Mesenchymal stem cell (in vitro differentiated cells and primary cell): Measurements from ENCODE around the gene SEZ6L.

ENCODE experiments used
- DNase-seq: peaks from one replicate; pipeline ENCODE4 v3.0.0-alpha.2; 2013
- H2AFZ ChIP-seq: one replicate; pipeline ENCODE4 v1.6.1; 2013; ENCODE audit warnings: low read depth, mild to moderate bottlenecking, control low read depth, inconsistent platforms, low read length, moderate library complexity
- H2AK5ac ChIP-seq: 2 replicates; pipeline ENCODE4 v1.6.1; 2013; ENCODE audit warnings: low read length, moderate library complexity, mild to moderate bottlenecking, inconsistent platforms; ENCODE audit not compliant: severe bottlenecking
- H2BK120ac ChIP-seq: one replicate; pipeline ENCODE4 v1.6.1; 2013; ENCODE audit warnings: low read depth, mild to moderate bottlenecking, inconsistent platforms, low read length, moderate library complexity
- H2BK12ac ChIP-seq, 2 experiments: one replicate each; pipeline ENCODE4 v1.6.1; 2013; ENCODE audit warnings: inconsistent platforms in 2 of 2, low read length in 2 of 2, mild to moderate bottlenecking in 2 of 2, moderate library complexity in 2 of 2, control low read depth in 1 of 2
- H2BK15ac ChIP-seq: one replicate; pipeline ENCODE4 v1.6.1; 2013; ENCODE audit warnings: mild to moderate bottlenecking, low read depth, inconsistent platforms; ENCODE audit not compliant: poor library complexity, severe bottlenecking
- H2BK5ac ChIP-seq: 2 replicates; pipeline ENCODE4 v1.6.1; 2013; ENCODE audit warnings: low read depth, mild to moderate bottlenecking, low read length, control low read depth, inconsistent platforms; ENCODE audit not compliant: poor library complexity, severe bottlenecking
- H3K14ac ChIP-seq, 2 experiments: one replicate each; pipeline ENCODE4 v1.6.1; 2013; ENCODE audit warnings: inconsistent platforms in 2 of 2, low read length in 2 of 2, control low read depth in 1 of 2, mild to moderate bottlenecking in 1 of 2, moderate library complexity in 1 of 2
- H3K18ac ChIP-seq, 2 experiments: one replicate each; pipeline ENCODE4 v1.6.1; 2013; ENCODE audit warnings: inconsistent platforms in 2 of 2, low read length in 2 of 2, control low read depth in 1 of 2, low read depth in 1 of 2, mild to moderate bottlenecking in 1 of 2
- H3K23ac ChIP-seq, 2 experiments: one replicate each; pipeline ENCODE4 v1.6.1; 2013; ENCODE audit warnings: inconsistent platforms in 2 of 2, low read length in 2 of 2, mild to moderate bottlenecking in 2 of 2, moderate library complexity in 2 of 2, control low read depth in 1 of 2
- H3K27ac ChIP-seq: 2 replicates; pipeline ENCODE4 v1.5.1; 2013; ENCODE audit warnings: mild to moderate bottlenecking, moderate library complexity, low read length, control low read depth, inconsistent platforms; ENCODE audit not compliant: poor library complexity, severe bottlenecking
- H3K27me3 ChIP-seq, 2 experiments: 2 replicates each; pipeline versions ENCODE4 v1.6.1 to v1.7.0; 2013; ENCODE audit warnings: low read length in 2 of 2, mild to moderate bottlenecking in 2 of 2, moderate library complexity in 2 of 2, control low read depth in 1 of 2, inconsistent platforms in 1 of 2; ENCODE audit not compliant: control insufficient read depth in 1 of 2, insufficient read depth in 1 of 2
- H3K36me3 ChIP-seq, 2 experiments: 2 replicates each; pipeline versions ENCODE4 v1.6.1 to v1.7.0; 2013; ENCODE audit warnings: low read length in 2 of 2, control low read depth in 1 of 2, inconsistent platforms in 1 of 2, low read depth in 1 of 2, mild to moderate bottlenecking in 1 of 2; ENCODE audit not compliant: insufficient read depth in 2 of 2, control insufficient read depth in 1 of 2
- H3K4ac ChIP-seq, 2 experiments: one replicate each; pipeline ENCODE4 v1.6.1; 2013; ENCODE audit warnings: inconsistent platforms in 2 of 2, low read length in 2 of 2, mild to moderate bottlenecking in 2 of 2, moderate library complexity in 2 of 2, control low read depth in 1 of 2, low read depth in 1 of 2
- H3K4me1 ChIP-seq: 2 replicates; pipeline ENCODE4 v1.6.1; 2013; ENCODE audit warnings: low read depth, low read length, control low read depth; ENCODE audit not compliant: control insufficient read depth, insufficient read depth
- H3K4me2 ChIP-seq: 2 replicates; pipeline ENCODE4 v1.6.1; 2013; ENCODE audit warnings: low read length, mild to moderate bottlenecking, inconsistent platforms; ENCODE audit not compliant: poor library complexity, severe bottlenecking
- H3K4me3 ChIP-seq, 2 experiments: 2 replicates each; pipeline versions ENCODE4 v1.5.1 to v1.7.0; 2013; ENCODE audit warnings: low read length in 2 of 2, mild to moderate bottlenecking in 2 of 2, control low read depth in 1 of 2, low read depth in 1 of 2; ENCODE audit not compliant: insufficient read depth in 1 of 2
- H3K79me1 ChIP-seq: replicated peaks from 2 replicates; pipeline ENCODE4 v1.6.1; 2013; ENCODE audit warnings: mild to moderate bottlenecking, control low read depth, low read length, inconsistent platforms; ENCODE audit not compliant: poor library complexity, severe bottlenecking
- H3K9ac ChIP-seq: 2 replicates; pipeline ENCODE4 v1.7.0; 2013; ENCODE audit warnings: mild to moderate bottlenecking, low read length, moderate library complexity
- H3K9me3 ChIP-seq: 2 replicates; pipeline ENCODE4 v1.7.0; 2013; ENCODE audit warnings: mild to moderate bottlenecking, low read length; ENCODE audit not compliant: control insufficient read depth
- H4K8ac ChIP-seq: one replicate; pipeline ENCODE4 v1.6.1; 2013; ENCODE audit warnings: inconsistent platforms, mild to moderate bottlenecking, low read length, moderate library complexity
- H4K91ac ChIP-seq: one replicate; pipeline ENCODE4 v1.6.1; 2013; ENCODE audit warnings: mild to moderate bottlenecking, low read length, inconsistent platforms
- WGBS: methylation state at CpG from one replicate; pipeline ENCODE4 v1.1.7; 2013; ENCODE audit warnings: mixed read lengths; 5-methylcytosine and 5-hydroxymethylcytosine counted together

The SEZ6L gene

GRCh38 chr22:26328221-26328620 is 159.0 kb downstream of the SEZ6L start:
- Histone ChIP-seq H3K14ac (no peak overlapping the region), H3K9me3 (no peaks in the 10 kb centered on the region), H3K18ac (no peak overlapping the region), H2BK120ac (no peak overlapping the region), H2AK5ac (no peak overlapping the region), H3K36me3 (no peaks in the 10 kb centered on the region), H3K27me3 (peaks cover 0 to 65% of the 10 kb centered on the region in 2 experiments), H2BK5ac (no peak overlapping the region), H4K91ac (no peak overlapping the region), H3K4me3 (no peak overlapping the region), H3K23ac (no peak overlapping the region), H4K8ac (no peak overlapping the region), H3K79me1 (no peaks in the 10 kb centered on the region), H3K4me2 (no peak overlapping the region), H3K27ac (no peak overlapping the region), H2BK12ac (no peak overlapping the region), H2BK15ac (no peak overlapping the region), H3K4ac (no peak overlapping the region), H2AFZ (no peak overlapping the region), H3K9ac (no peak overlapping the region), H3K4me1 (no peaks in the 10 kb centered on the region)
- 83% methylated on average over 6 of the region's 8 CpGs for WGBS
- DNase-seq: no peak

- peak; percentile 31 for DNase-seq
- H2BK5ac ChIP-seq: no peak overlapping the region
- 0% methylated on average over 3 of the region's 4 CpGs for WGBS
Observed at GRCh38 chr22:26330971-26331625, 161.8 kb downstream of the SEZ6L start.

GRCh38 chr22:26333088-26333800 is 164.0 kb downstream of the SEZ6L start:
- Histone ChIP-seq H3K36me3 (no peaks in the 10 kb centered on the region), H3K4me2 (no peak overlapping the region), H2AFZ (no peak overlapping the region), H2BK5ac (no peak overlapping the region), H2BK120ac (no peak overlapping the region), H3K9me3 (no peaks in the 10 kb centered on the region), H3K27me3 (peaks cover 37 to 72% of the 10 kb centered on the region in 2 experiments), H2BK15ac (no peak overlapping the region), H3K18ac (no peak overlapping the region), H3K4me3 (no peak overlapping the region), H3K4me1 (no peaks in the 10 kb centered on the region), H4K8ac (no peak overlapping the region), H2BK12ac (no peak overlapping the region), H2AK5ac (no peak overlapping the region), H3K4ac (no peak overlapping the region), H3K9ac (no peak overlapping the region), H4K91ac (no peak overlapping the region), H3K79me1 (no peaks in the 10 kb centered on the region), H3K23ac (no peak overlapping the region), H3K27ac (no peak overlapping the region), H3K14ac (no peak overlapping the region)
- 73% methylated on average over 4 of the region's 5 CpGs for WGBS
- DNase-seq: no peak

More at GRCh38 chr22:26330971-26331625, 161.8 kb downstream of the SEZ6L start:
- H3K4me3 ChIP-seq: no peak overlapping the region
- H3K23ac ChIP-seq: no peak overlapping the region
- no peaks in the 10 kb centered on the region for H3K4me1 ChIP-seq
- no peaks in the 10 kb centered on the region for H3K9me3 ChIP-seq
- no peaks in the 10 kb centered on the region for H3K79me1 ChIP-seq
- H2BK120ac ChIP-seq: no peak overlapping the region
- H3K4me2 ChIP-seq: no peak overlapping the region
- H3K4ac ChIP-seq: no peak overlapping the region
- peaks cover 24 to 68% of the 10 kb centered on the region in 2 experiments for H3K27me3 ChIP-seq
- H2AFZ ChIP-seq: no peak overlapping the region
- no peaks in the 10 kb centered on the region for H3K36me3 ChIP-seq
- H2BK15ac ChIP-seq: no peak overlapping the region
- no peak overlapping the region for H3K27ac ChIP-seq
- no peak overlapping the region for H4K91ac ChIP-seq
- no peak overlapping the region for H2AK5ac ChIP-seq
- H3K18ac ChIP-seq: no peak overlapping the region
- H4K8ac ChIP-seq: no peak overlapping the region
- H3K14ac ChIP-seq: no peak overlapping the region
- no peak overlapping the region for H3K9ac ChIP-seq
- H2BK12ac ChIP-seq: no peak overlapping the region

GRCh38 chr22:26334232-26334631 is 165.0 kb downstream of the SEZ6L start:
- Histone ChIP-seq H2AK5ac (no peak overlapping the region), H2BK120ac (no peak overlapping the region), H4K8ac (no peak overlapping the region), H4K91ac (no peak overlapping the region), H3K14ac (no peak overlapping the region), H3K79me1 (no peaks in the 10 kb centered on the region), H3K4me2 (no peak overlapping the region), H3K18ac (no peak overlapping the region), H2BK12ac (no peak overlapping the region), H2AFZ (no peak overlapping the region), H2BK5ac (no peak overlapping the region), H3K36me3 (no peaks in the 10 kb centered on the region), H3K9ac (no peak overlapping the region), H2BK15ac (no peak overlapping the region), H3K4ac (no peak overlapping the region), H3K9me3 (no peaks in the 10 kb centered on the region), H3K27ac (no peak overlapping the region), H3K4me3 (no peak overlapping the region), H3K23ac (no peak overlapping the region), H3K4me1 (no peaks in the 10 kb centered on the region), H3K27me3 (peaks cover 41 to 69% of the 10 kb centered on the region in 2 experiments)
- 75% methylated on average over 9 of the region's 9 CpGs for WGBS
- no peak for DNase-seq
